UCSD-AML1 (cell line): ENCODE data around the gene COASY.
"Not testable (repeated sequence)": the region's sequence is repeated elsewhere in the genome, so short reads cannot be mapped to it uniquely, and the experiment has no call there.

Experiments used
- DNase-seq: peaks from one replicate; lab custom pipeline; 2025; ENCODE audit not compliant: unreplicated experiment; lab: John Stamatoyannopoulos, UW

Gene COASY

GRCh38 chr17:42609814-42610801 is 48.2 kb downstream of the COASY start:
- not testable (repeated sequence) for DNase-seq

- no peak for DNase-seq
Observed at GRCh38 chr17:42612013-42612412, 50.1 kb downstream of the COASY start.

- DNase-seq: no peak
Observed at GRCh38 chr17:42613699-42614295, 51.8 kb downstream of the COASY start.
